Ammon's horn (tissue), 1 donor: ENCODE measurements around the gene MTG2.
A peak's percentile ranks its signal among the peaks of the same experiment; 100 is the strongest.

Experiments
- DNase-seq: peaks from one replicate; pipeline ENCODE4 v3.0.0-alpha.2; 2016; ENCODE audit warnings: low spot score

Gene MTG2

GRCh38 chr20:62182469-62183425 lies at the start of gene MTG2:
MTG2 (plus strand) TSS chr20:62183028; CDS start chr20:62193421, 10,393 bp downstream.
- DNase-seq, result peak; percentile 96

GRCh38 chr20:62133051-62133845 lies 49.6 kb upstream of the MTG2 start:
- no peak for DNase-seq

GRCh38 chr20:62133864-62134263 lies 49.0 kb upstream of the MTG2 start:
- DNase-seq, result no peak

GRCh38 chr20:62134735-62135231 lies 48.0 kb upstream of the MTG2 start:
- DNase-seq, result no peak

GRCh38 chr20:62135573-62136266 lies 47.1 kb upstream of the MTG2 start:
- DNase-seq, result no peak

GRCh38 chr20:62136283-62137091 lies 46.3 kb upstream of the MTG2 start:
- peak; percentile 73 for DNase-seq

- DNase-seq, result no peak
Measured at GRCh38 chr20:62137092-62137384, 45.8 kb upstream of the MTG2 start.

GRCh38 chr20:62137478-62138203 lies 45.2 kb upstream of the MTG2 start:
- DNase-seq, result no peak

- no peak for DNase-seq
Measured at GRCh38 chr20:62138204-62138543, 44.7 kb upstream of the MTG2 start.

- no peak for DNase-seq
Measured at GRCh38 chr20:62138912-62139311, 43.9 kb upstream of the MTG2 start.

GRCh38 chr20:62139636-62140035 lies 43.2 kb upstream of the MTG2 start:
- DNase-seq, result no peak

- DNase-seq, result no peak
Measured at GRCh38 chr20:62141043-62141396, 41.8 kb upstream of the MTG2 start.

- DNase-seq, result no peak
Measured at GRCh38 chr20:62141397-62142251, 41.2 kb upstream of the MTG2 start.

- no peak for DNase-seq
Measured at GRCh38 chr20:62142252-62143080, 40.4 kb upstream of the MTG2 start.

- peak; percentile 96 for DNase-seq
Measured at GRCh38 chr20:62143081-62143956, 39.5 kb upstream of the MTG2 start, which contains the start of the genes PSMA7 and SS18L1. PSMA7 (minus strand) TSS chr20:62143394; CDS start chr20:62143303, 91 bp downstream. SS18L1 (plus strand) TSS chr20:62143769; CDS start chr20:62143821, 52 bp downstream.

- peak; percentile 57 for DNase-seq
Measured at GRCh38 chr20:62143957-62144825, 38.6 kb upstream of the MTG2 start.

- no peak for DNase-seq
Measured at GRCh38 chr20:62145688-62146018, 37.2 kb upstream of the MTG2 start.
